HepG2 (cell line): Measurements from ENCODE around the gene ANTXR1. TPM values are rescaled to one million over a fixed set of nuclear protein-coding genes. Genes with fewer than 3 reads are reported as not detected.
A peak's percentile ranks its signal among the peaks of the same experiment; 100 is the strongest.

Source experiments
- JUNB ChIP-seq: sonication (generic); formaldehyde crosslinking; IDR thresholded peaks from 2 replicates; pipeline ENCODE4 v1.8.0; 2022; ENCODE audit warnings: missing genetic modification reagents, mild to moderate bottlenecking, borderline replicate concordance
- MZF1 ChIP-seq: sonication (generic); formaldehyde crosslinking; IDR thresholded peaks from 2 replicates; pipeline ENCODE4 v1.8.1; 2023; ENCODE audit warnings: mild to moderate bottlenecking, missing genetic modification reagents, borderline replicate concordance
- PHB2 ChIP-seq: fragments of 450-650 bp; IDR thresholded peaks from 2 replicates; pipeline ENCODE4 v1.6.1; 2018; ENCODE audit not compliant: partially characterized antibody
- SALL1 ChIP-seq: sonication (generic); formaldehyde crosslinking; IDR thresholded peaks from 2 replicates; pipeline ENCODE4 v1.8.0; 2022; ENCODE audit warnings: mild to moderate bottlenecking, missing genetic modification reagents
- SIN3B ChIP-seq: fragments of 150-350 bp; IDR thresholded peaks from 2 replicates; pipeline ENCODE4 v1.6.1; 2014; ENCODE audit warnings: low read length
- SKIL ChIP-seq: sonication (generic); formaldehyde crosslinking; IDR thresholded peaks from 2 replicates; pipeline ENCODE4 v1.8.0; 2022; ENCODE audit warnings: missing genetic modification reagents, mild to moderate bottlenecking, moderate library complexity, borderline replicate concordance
- ZFP82 ChIP-seq: sonication (generic); formaldehyde crosslinking; IDR thresholded peaks from 2 replicates; pipeline ENCODE4 v1.5.1; 2020; ENCODE audit warnings: mild to moderate bottlenecking, missing genetic modification reagents, borderline replicate concordance
- ZKSCAN1 ChIP-seq: fragments of 150-350 bp; IDR thresholded peaks from 2 replicates; pipeline ENCODE4 v1.6.1; 2014; ENCODE audit warnings: low read length
- ZMAT3 ChIP-seq: sonication (generic); formaldehyde crosslinking; conservative IDR thresholded peaks from 2 replicates; pipeline ENCODE4 v1.7.0; 2021; ENCODE audit warnings: missing genetic modification reagents
- ZNF205 ChIP-seq: IDR thresholded peaks from 2 replicates; pipeline ENCODE4 v1.6.1; 2018; ENCODE audit warnings: missing biosample characterization, missing genetic modification reagents
- ZNF337 ChIP-seq: sonication (generic); formaldehyde crosslinking; IDR thresholded peaks from 2 replicates; pipeline ENCODE4 v1.5.1; 2020; ENCODE audit warnings: missing genetic modification reagents, low read depth, mild to moderate bottlenecking, borderline replicate concordance
- ZNF567 ChIP-seq: sonication (generic); formaldehyde crosslinking; IDR thresholded peaks from 2 replicates; pipeline ENCODE4 v1.8.1; 2023; ENCODE audit warnings: mild to moderate bottlenecking, missing genetic modification reagents, borderline replicate concordance
- ZNF792 ChIP-seq: IDR thresholded peaks from 2 replicates; pipeline ENCODE4 v1.6.1; 2016
- ZSCAN31 ChIP-seq: sonication (generic); formaldehyde crosslinking; IDR thresholded peaks from 2 replicates; pipeline ENCODE4 v1.5.0; 2020; ENCODE audit warnings: low read depth, mild to moderate bottlenecking, missing genetic modification reagents
- polyA plus RNA-seq, 8 experiments: library from polyadenylated mRNA; depleted of rRNA in 3 of 8; stranded (reverse) in 7 of 8; unstranded in 1 of 8; fragments of >200 nt; fragmentation: Illumina TruSeq in 4 of 8; extraction: Trizol in 4 of 8; gene quantifications; 2 replicates each; pipeline versions ENCODE4 v1.2.1 to v1.2.3, GENCODE V29; 2011 to 2016; ENCODE audit warnings: low read depth in 4 of 8, missing spikeins in 1 of 8, mixed read lengths in 1 of 8; ENCODE audit not compliant: insufficient read depth in 1 of 8
- total RNA-seq, 5 experiments: library from RNA; depleted of rRNA; stranded (reverse); fragments of >200 nt; fragmentation: Illumina TruSeq; extraction: Trizol; gene quantifications; 2 replicates each; pipeline ENCODE4 v1.2.3, GENCODE V29; 2016; ENCODE audit warnings: low read depth in 1 of 5
- TF ChIP-seq, protein P1 (sequence below): sonication (generic); formaldehyde crosslinking; IDR thresholded peaks from 2 replicates; pipeline ENCODE4 v1.4.0; 2020; ENCODE audit warnings: missing genetic modification reagents
- TF ChIP-seq, protein P2 (sequence below): sonication (generic); formaldehyde crosslinking; IDR thresholded peaks from 2 replicates; pipeline ENCODE4 v1.5.1; 2020; ENCODE audit warnings: mild to moderate bottlenecking, missing genetic modification reagents, moderate library complexity

Gene ANTXR1
- total and polyA plus RNA-seq, 2 of the 13 experiments (the other 11 are each of a cell fraction or from before 2014, with no cell fraction given), result 4.5 to 12.7 TPM

DNA sequence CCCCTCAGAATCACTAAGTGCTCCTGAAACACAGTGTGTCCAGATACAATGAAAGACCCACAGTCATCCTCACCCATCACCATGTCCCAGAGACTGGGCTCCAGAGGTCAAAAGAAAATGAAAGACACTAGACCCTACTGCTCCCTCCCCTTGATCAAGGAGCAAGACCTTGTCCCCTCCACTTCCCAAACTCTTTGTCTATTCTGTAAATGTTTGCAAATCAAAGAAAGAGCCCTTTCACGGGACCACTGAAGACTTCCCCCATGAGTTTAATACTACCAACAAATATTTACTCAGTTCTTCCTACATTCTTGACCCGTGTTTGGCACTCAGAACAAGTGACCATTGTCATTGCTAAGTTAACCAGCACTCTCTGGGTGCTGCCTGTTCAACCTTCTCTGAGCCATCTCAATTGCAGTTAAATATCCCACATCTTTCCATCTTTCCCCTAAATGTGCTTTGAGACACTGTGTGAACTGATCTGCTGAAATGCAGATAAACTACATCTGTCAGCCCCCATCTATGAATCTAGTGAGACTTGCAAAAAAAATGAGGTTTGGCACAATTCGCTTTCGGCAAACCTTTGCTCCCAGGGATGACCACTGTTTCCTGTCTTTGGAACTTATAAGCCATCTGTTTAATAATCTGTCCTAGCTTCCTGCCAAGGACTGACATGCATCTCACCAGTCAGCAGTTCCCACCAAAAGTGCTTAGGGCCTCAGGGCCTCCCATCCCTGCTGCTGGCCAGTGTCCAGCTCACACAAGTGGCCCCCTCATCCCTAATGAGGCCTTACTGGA lies 203.8 kb downstream of the ANTXR1 start (continued):
- no peak for TF ChIP-seq SIN3B
- peak; percentile 40 for TF ChIP-seq ZNF792 (CRISPR knock-in tag)
- 0 out of 2 replicates have a peak, but pooled peaks have one; percentile 20 for TF ChIP-seq ZNF567 (CRISPR knock-in tag)
- 0 out of 2 replicates have a peak, but pooled peaks have one; percentile 12 for TF ChIP-seq ZKSCAN1
- TF ChIP-seq PHB2, result no peak
- TF ChIP-seq ZSCAN31, result peak; percentile 57
- TF ChIP-seq, protein P1, sequence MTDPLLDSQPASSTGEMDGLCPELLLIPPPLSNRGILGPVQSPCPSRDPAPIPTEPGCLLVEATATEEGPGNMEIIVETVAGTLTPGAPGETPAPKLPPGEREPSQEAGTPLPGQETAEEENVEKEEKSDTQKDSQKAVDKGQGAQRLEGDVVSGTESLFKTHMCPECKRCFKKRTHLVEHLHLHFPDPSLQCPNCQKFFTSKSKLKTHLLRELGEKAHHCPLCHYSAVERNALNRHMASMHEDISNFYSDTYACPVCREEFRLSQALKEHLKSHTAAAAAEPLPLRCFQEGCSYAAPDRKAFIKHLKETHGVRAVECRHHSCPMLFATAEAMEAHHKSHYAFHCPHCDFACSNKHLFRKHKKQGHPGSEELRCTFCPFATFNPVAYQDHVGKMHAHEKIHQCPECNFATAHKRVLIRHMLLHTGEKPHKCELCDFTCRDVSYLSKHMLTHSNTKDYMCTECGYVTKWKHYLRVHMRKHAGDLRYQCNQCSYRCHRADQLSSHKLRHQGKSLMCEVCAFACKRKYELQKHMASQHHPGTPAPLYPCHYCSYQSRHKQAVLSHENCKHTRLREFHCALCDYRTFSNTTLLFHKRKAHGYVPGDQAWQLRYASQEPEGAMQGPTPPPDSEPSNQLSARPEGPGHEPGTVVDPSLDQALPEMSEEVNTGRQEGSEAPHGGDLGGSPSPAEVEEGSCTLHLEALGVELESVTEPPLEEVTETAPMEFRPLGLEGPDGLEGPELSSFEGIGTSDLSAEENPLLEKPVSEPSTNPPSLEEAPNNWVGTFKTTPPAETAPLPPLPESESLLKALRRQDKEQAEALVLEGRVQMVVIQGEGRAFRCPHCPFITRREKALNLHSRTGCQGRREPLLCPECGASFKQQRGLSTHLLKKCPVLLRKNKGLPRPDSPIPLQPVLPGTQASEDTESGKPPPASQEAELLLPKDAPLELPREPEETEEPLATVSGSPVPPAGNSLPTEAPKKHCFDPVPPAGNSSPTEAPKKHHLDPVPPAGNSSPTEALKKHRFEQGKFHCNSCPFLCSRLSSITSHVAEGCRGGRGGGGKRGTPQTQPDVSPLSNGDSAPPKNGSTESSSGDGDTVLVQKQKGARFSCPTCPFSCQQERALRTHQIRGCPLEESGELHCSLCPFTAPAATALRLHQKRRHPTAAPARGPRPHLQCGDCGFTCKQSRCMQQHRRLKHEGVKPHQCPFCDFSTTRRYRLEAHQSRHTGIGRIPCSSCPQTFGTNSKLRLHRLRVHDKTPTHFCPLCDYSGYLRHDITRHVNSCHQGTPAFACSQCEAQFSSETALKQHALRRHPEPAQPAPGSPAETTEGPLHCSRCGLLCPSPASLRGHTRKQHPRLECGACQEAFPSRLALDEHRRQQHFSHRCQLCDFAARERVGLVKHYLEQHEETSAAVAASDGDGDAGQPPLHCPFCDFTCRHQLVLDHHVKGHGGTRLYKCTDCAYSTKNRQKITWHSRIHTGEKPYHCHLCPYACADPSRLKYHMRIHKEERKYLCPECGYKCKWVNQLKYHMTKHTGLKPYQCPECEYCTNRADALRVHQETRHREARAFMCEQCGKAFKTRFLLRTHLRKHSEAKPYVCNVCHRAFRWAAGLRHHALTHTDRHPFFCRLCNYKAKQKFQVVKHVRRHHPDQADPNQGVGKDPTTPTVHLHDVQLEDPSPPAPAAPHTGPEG, result 0 out of 2 replicates have a peak, but pooled peaks have one; percentile 14
- TF ChIP-seq, protein P2, sequence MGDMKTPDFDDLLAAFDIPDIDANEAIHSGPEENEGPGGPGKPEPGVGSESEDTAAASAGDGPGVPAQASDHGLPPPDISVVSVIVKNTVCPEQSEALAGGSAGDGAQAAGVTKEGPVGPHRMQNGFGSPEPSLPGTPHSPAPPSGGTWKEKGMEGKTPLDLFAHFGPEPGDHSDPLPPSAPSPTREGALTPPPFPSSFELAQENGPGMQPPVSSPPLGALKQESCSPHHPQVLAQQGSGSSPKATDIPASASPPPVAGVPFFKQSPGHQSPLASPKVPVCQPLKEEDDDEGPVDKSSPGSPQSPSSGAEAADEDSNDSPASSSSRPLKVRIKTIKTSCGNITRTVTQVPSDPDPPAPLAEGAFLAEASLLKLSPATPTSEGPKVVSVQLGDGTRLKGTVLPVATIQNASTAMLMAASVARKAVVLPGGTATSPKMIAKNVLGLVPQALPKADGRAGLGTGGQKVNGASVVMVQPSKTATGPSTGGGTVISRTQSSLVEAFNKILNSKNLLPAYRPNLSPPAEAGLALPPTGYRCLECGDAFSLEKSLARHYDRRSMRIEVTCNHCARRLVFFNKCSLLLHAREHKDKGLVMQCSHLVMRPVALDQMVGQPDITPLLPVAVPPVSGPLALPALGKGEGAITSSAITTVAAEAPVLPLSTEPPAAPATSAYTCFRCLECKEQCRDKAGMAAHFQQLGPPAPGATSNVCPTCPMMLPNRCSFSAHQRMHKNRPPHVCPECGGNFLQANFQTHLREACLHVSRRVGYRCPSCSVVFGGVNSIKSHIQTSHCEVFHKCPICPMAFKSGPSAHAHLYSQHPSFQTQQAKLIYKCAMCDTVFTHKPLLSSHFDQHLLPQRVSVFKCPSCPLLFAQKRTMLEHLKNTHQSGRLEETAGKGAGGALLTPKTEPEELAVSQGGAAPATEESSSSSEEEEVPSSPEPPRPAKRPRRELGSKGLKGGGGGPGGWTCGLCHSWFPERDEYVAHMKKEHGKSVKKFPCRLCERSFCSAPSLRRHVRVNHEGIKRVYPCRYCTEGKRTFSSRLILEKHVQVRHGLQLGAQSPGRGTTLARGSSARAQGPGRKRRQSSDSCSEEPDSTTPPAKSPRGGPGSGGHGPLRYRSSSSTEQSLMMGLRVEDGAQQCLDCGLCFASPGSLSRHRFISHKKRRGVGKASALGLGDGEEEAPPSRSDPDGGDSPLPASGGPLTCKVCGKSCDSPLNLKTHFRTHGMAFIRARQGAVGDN (CRISPR knock-in tag), result peak; percentile 82
- TF ChIP-seq ZFP82, result no peak
- TF ChIP-seq JUNB (CRISPR knock-in tag), result no peak
- peak; percentile 83; the same call in 1 of the 2 replicates for TF ChIP-seq SKIL
- no peak for TF ChIP-seq MZF1
- peak; percentile 49; the same call in 1 of the 2 replicates for TF ChIP-seq ZNF205
- TF ChIP-seq SALL1, result peak; percentile 78
- 0 out of 2 replicates have a peak, but pooled peaks have one; percentile 60 for TF ChIP-seq ZMAT3 (CRISPR knock-in tag)
- TF ChIP-seq ZNF337, result 0 out of 2 replicates have a peak, but pooled peaks have one; percentile 22
